Stomach (tissue), 4 donors: ENCODE results near the gene TMCO1.

ENCODE experiments used
- CTCF ChIP-seq, 7 experiments: fragments of 450-650 bp in 4 of 7; fragments of 200-600 bp in 3 of 7; sonication (generic) in 3 of 7; IDR thresholded peaks; one replicate each; pipeline ENCODE4 v1.5.1; 2016 to 2019; ENCODE audit warnings: antibody characterized with exemption in 7 of 7, control low read depth in 2 of 7, mild to moderate bottlenecking in 1 of 7
- EP300 ChIP-seq: sonication (generic); formaldehyde crosslinking; IDR thresholded peaks from one replicate; pipeline ENCODE4 v1.6.1; 2017; ENCODE audit warnings: antibody characterized with exemption
- POLR2AphosphoS5 ChIP-seq, 3 donors: sonication (generic); formaldehyde crosslinking; IDR thresholded peaks; one replicate each; pipeline ENCODE4 v1.6.1; 2016; ENCODE audit warnings: antibody characterized with exemption in 3 of 3

GRCh38 chr1:165816826-165817497 is 48.3 kb upstream of the TMCO1 start:
- TF ChIP-seq CTCF (IDR thresholded peaks at IDR 0.05), result no peak
- no peak for TF ChIP-seq EP300
- TF ChIP-seq POLR2AphosphoS5 (IDR thresholded peaks at IDR 0.05), result no peak
